LNCaP clone FGC (cell line): ENCODE data around the gene AATK.
A peak's percentile ranks its signal among the peaks of the same experiment; 100 is the strongest.
"Not testable (repeated sequence)": the region's sequence is repeated elsewhere in the genome, so short reads cannot be mapped to it uniquely, and the experiment has no call there.

ENCODE experiments used
- DNase-seq: peaks from one replicate; pipeline ENCODE4 v3.0.0-alpha.2; 2011; ENCODE audit warnings: low read depth
- H3K4me3 ChIP-seq: 2 replicates; pipeline ENCODE4 v1.5.1; 2011; ENCODE audit warnings: mild to moderate bottlenecking, low read depth, low read length, control low read depth
- CTCF ChIP-seq: IDR thresholded peaks from 2 replicates; pipeline ENCODE4 v1.5.1; 2012; ENCODE audit warnings: mild to moderate bottlenecking; ENCODE audit not compliant: control insufficient read depth, insufficient read depth; ENCODE audit errors: extremely low read depth

Gene AATK

GRCh38 chr17:81084680-81085419 is 81.2 kb downstream of the AATK start:
- no peak overlapping the region for H3K4me3 ChIP-seq
- peak; percentile 76 for DNase-seq
- peak; percentile 25; the same call in 1 of the 2 replicates for TF ChIP-seq CTCF

GRCh38 chr17:81083125-81083765 is 82.8 kb downstream of the AATK start:
- H3K4me3 ChIP-seq, result peak overlapping the region; percentile 51
- peak; percentile 92 for DNase-seq
- TF ChIP-seq CTCF, result no peak

- TF ChIP-seq CTCF, result no peak
- peak overlapping the region; percentile 51 for H3K4me3 ChIP-seq
- no peak for DNase-seq
Observed at GRCh38 chr17:81082177-81083073, 83.6 kb downstream of the AATK start.

- no peak overlapping the region for H3K4me3 ChIP-seq
- no peak for TF ChIP-seq CTCF
- DNase-seq, result no peak
Observed at GRCh38 chr17:81081222-81082176, 84.5 kb downstream of the AATK start.

GRCh38 chr17:81080019-81080418 is 86.0 kb downstream of the AATK start:
- DNase-seq, result no peak
- no peak for TF ChIP-seq CTCF
- no peak overlapping the region for H3K4me3 ChIP-seq

GRCh38 chr17:81078026-81078913 is 87.8 kb downstream of the AATK start:
- not testable (repeated sequence) for DNase-seq, H3K4me3 ChIP-seq
